ENCODE data around the gene DNAAF5. TPM values are rescaled to one million over a fixed set of nuclear protein-coding genes. Genes with fewer than 3 reads are reported as not detected.

DNAAF5 gene
- total and polyA plus RNA-seq, 8 donors = 6.7 to 210 (median 22.4) TPM

- TF ChIP-seq EP300 (IDR thresholded peaks at IDR 0.05) (no peak), CTCF (IDR thresholded peaks at IDR 0.05) (no peak), POLR2AphosphoS5 (IDR thresholded peaks at IDR 0.05) (no peak), POLR2A (IDR thresholded peaks at IDR 0.05) (no peak)
- H3K27ac ChIP-seq = no peak overlapping the region
- peaks cover 17 to 42% (median 32%) of the 10 kb centered on the region in 4 donors for H3K4me1 ChIP-seq
- DNase-seq = no peak
- H3K27me3 ChIP-seq = peaks cover 0 to 19% (median 7%) of the 10 kb centered on the region in 3 donors
- H3K4me3 ChIP-seq = no peak overlapping the region
- no peaks in the 10 kb centered on the region for H3K36me3 ChIP-seq
- WGBS, 5 donors = 88 to 98% (median 91%) methylated on average over 14 of the region's 14 CpGs
- intact Hi-C loops (cut with DNase I; ENCODE audit: low total_unique reads) = no loop called here
- H3K9me3 ChIP-seq = no peaks in the 10 kb centered on the region
Measured at GRCh38 chr7:710161-710560, 16.3 kb upstream of the DNAAF5 start.

- Histone ChIP-seq H3K27ac (peak overlapping the region in 2 of 5 donors; percentile 30 to 73), H3K9me3 (no peaks in the 10 kb centered on the region), H3K27me3 (peaks cover 0 to 19% (median 7%) of the 10 kb centered on the region in 3 donors), H3K4me1 (peaks cover 17 to 30% (median 23%) of the 10 kb centered on the region in 4 donors), H3K4me3 (peak overlapping the region; percentile 55 to 73 (median 64)), H3K36me3 (no peaks in the 10 kb centered on the region)
- 60 to 81% (median 74%) methylated on average over 24 to 45 of the region's 45 CpGs for WGBS, 5 donors
- intact Hi-C loops (cut with DNase I; ENCODE audit: low total_unique reads) = no loop called here
- TF ChIP-seq POLR2AphosphoS5 (IDR thresholded peaks at IDR 0.05) = no peak
- no peak for TF ChIP-seq CTCF (IDR thresholded peaks at IDR 0.05)
- no peak for TF ChIP-seq POLR2A (IDR thresholded peaks at IDR 0.05)
- no peak for TF ChIP-seq EP300 (IDR thresholded peaks at IDR 0.05)
- DNase-seq = peak in 1 of 2 donors; percentile 70
Measured at GRCh38 chr7:711093-711921, 15.2 kb upstream of the DNAAF5 start.

- Histone ChIP-seq H3K36me3 (no peaks in the 10 kb centered on the region), H3K27ac (peak overlapping the region in 2 of 5 donors; percentile 30 to 73), H3K4me1 (peaks cover 12 to 24% (median 19%) of the 10 kb centered on the region in 4 donors), H3K9me3 (no peaks in the 10 kb centered on the region), H3K27me3 (peaks cover 0 to 19% (median 7%) of the 10 kb centered on the region in 3 donors), H3K4me3 (peak overlapping the region; percentile 55 to 73 (median 64))
- intact Hi-C loops (cut with DNase I; ENCODE audit: low total_unique reads) = no loop called here
- DNase-seq = no peak
- TF ChIP-seq CTCF (IDR thresholded peaks at IDR 0.05) (no peak), EP300 (IDR thresholded peaks at IDR 0.05) (no peak), POLR2A (IDR thresholded peaks at IDR 0.05) (no peak), POLR2AphosphoS5 (IDR thresholded peaks at IDR 0.05) (no peak)
- 3 to 23% (median 10%) methylated on average over 10 to 44 of the region's 44 CpGs for WGBS, 5 donors
Measured at GRCh38 chr7:711922-712380, 14.5 kb upstream of the DNAAF5 start.

- 16 to 92% (median 26%) methylated on average over 6 to 63 of the region's 74 CpGs for WGBS, 5 donors
- Histone ChIP-seq H3K27me3 (peaks cover 0 to 19% (median 7%) of the 10 kb centered on the region in 3 donors), H3K36me3 (no peaks in the 10 kb centered on the region), H3K9me3 (no peaks in the 10 kb centered on the region), H3K27ac (peak overlapping the region in 2 of 5 donors; percentile 30 to 73), H3K4me3 (peak overlapping the region; percentile 55 to 73 (median 64)), H3K4me1 (peaks cover 8 to 18% (median 13%) of the 10 kb centered on the region in 4 donors)
- intact Hi-C loops (cut with DNase I; ENCODE audit: low total_unique reads) = no loop called here
- no peak for TF ChIP-seq CTCF (IDR thresholded peaks at IDR 0.05)
- TF ChIP-seq POLR2A (IDR thresholded peaks at IDR 0.05) = no peak
- TF ChIP-seq POLR2AphosphoS5 (IDR thresholded peaks at IDR 0.05) = no peak
- TF ChIP-seq EP300 (IDR thresholded peaks at IDR 0.05) = no peak
- peak in 1 of 2 donors; percentile 71 for DNase-seq
Measured at GRCh38 chr7:712381-713138, 13.9 kb upstream of the DNAAF5 start.
